HG02610 (cell line): ENCODE measurements around the gene C20orf173.
A peak's percentile ranks its signal among the peaks of the same experiment; 100 is the strongest.

Source experiments
- ATAC-seq: cut with Tn5 transposase; IDR thresholded peaks from one replicate; pipeline ENCODE4 v1.9.1; 2021; ENCODE audit warnings: mild to moderate bottlenecking, moderate library complexity; ENCODE audit not compliant: unreplicated experiment

The C20orf173 gene

GRCh38 chr20:35508493-35509218 is 20.8 kb downstream of the C20orf173 start:
- no peak for ATAC-seq

GRCh38 chr20:35506872-35507638 is 22.4 kb downstream of the C20orf173 start:
- no peak for ATAC-seq

- ATAC-seq: no peak
Observed at GRCh38 chr20:35506179-35506578, 23.3 kb downstream of the C20orf173 start.

- ATAC-seq: no peak
Observed at GRCh38 chr20:35504751-35505150, 24.7 kb downstream of the C20orf173 start.

GRCh38 chr20:35503841-35504561 is 25.5 kb downstream of the C20orf173 start:
- ATAC-seq: no peak

- no peak for ATAC-seq
Observed at GRCh38 chr20:35503281-35503680, 26.2 kb downstream of the C20orf173 start.

- ATAC-seq: peak; percentile 70
Observed at GRCh38 chr20:35502352-35502751, 27.1 kb downstream of the C20orf173 start.

- ATAC-seq: no peak
Observed at GRCh38 chr20:35499271-35499670, 30.2 kb downstream of the C20orf173 start.

- no peak for ATAC-seq
Observed at GRCh38 chr20:35497780-35498189, 31.7 kb downstream of the C20orf173 start.

- no peak for ATAC-seq
Observed at GRCh38 chr20:35497320-35497719, 32.1 kb downstream of the C20orf173 start.

- no peak for ATAC-seq
Observed at GRCh38 chr20:35496481-35496880, 33.0 kb downstream of the C20orf173 start.

- no peak for ATAC-seq
Observed at GRCh38 chr20:35492352-35492751, 37.1 kb downstream of the C20orf173 start.

- no peak for ATAC-seq
Observed at GRCh38 chr20:35491823-35492222, 37.6 kb downstream of the C20orf173 start.

GRCh38 chr20:35490736-35491181 is 38.7 kb downstream of the C20orf173 start:
- peak; percentile 98 for ATAC-seq

GRCh38 chr20:35489717-35490116 is 39.7 kb downstream of the C20orf173 start:
- ATAC-seq: no peak

- no peak for ATAC-seq
Observed at GRCh38 chr20:35487479-35487878, 42.0 kb downstream of the C20orf173 start.

- ATAC-seq: no peak
Observed at GRCh38 chr20:35479798-35480197, 49.7 kb downstream of the C20orf173 start.

- no peak for ATAC-seq
Observed at GRCh38 chr20:35478804-35479472, 50.5 kb downstream of the C20orf173 start.
